NCI-H69 (cell line): Measurements from ENCODE around the gene GNA14.
"Not testable (repeated sequence)": the region's sequence is repeated elsewhere in the genome, so short reads cannot be mapped to it uniquely, and the experiment has no call there.

Experiments
- DNase-seq: peaks from one replicate; lab custom pipeline; 2025; lab: John Stamatoyannopoulos, UW

Gene GNA14

GRCh38 chr9:77402286-77402685 is 245.8 kb downstream of the GNA14 start:
- DNase-seq: no peak

- DNase-seq: no peak
Measured at GRCh38 chr9:77399964-77400363, 248.2 kb downstream of the GNA14 start.

- not testable (repeated sequence) for DNase-seq
Measured at GRCh38 chr9:77398581-77398980, 249.5 kb downstream of the GNA14 start.

GRCh38 chr9:77392328-77392727 is 255.8 kb downstream of the GNA14 start:
- DNase-seq: no peak

GRCh38 chr9:77391834-77392233 is 256.3 kb downstream of the GNA14 start:
- no peak for DNase-seq

GRCh38 chr9:77386187-77386586 is 261.9 kb downstream of the GNA14 start:
- no peak for DNase-seq

GRCh38 chr9:77384406-77384805 is 263.7 kb downstream of the GNA14 start:
- no peak for DNase-seq

GRCh38 chr9:77375956-77376532 is 272.1 kb downstream of the GNA14 start:
- no peak for DNase-seq

- no peak for DNase-seq
Measured at GRCh38 chr9:77374266-77374665, 273.9 kb downstream of the GNA14 start.
